A549 treated with GW870086 at 1 μM for 4 hours (cell line): Measurements from ENCODE around the gene COP1. TPM values are rescaled to one million over a fixed set of nuclear protein-coding genes. Genes with fewer than 3 reads are reported as not detected.

Source experiments
- total RNA-seq: library from RNA; stranded (reverse); fragments of 200-300 nt; extraction: Qiagen RNA extraction; gene quantifications from 5 replicates; pipeline ENCODE4 v1.2.3, GENCODE V29; 2022; ENCODE audit warnings: low read depth

The COP1 gene
- 21.1 to 31.1 TPM (median 27.1 TPM) in 5 replicates for total RNA-seq

DNA sequence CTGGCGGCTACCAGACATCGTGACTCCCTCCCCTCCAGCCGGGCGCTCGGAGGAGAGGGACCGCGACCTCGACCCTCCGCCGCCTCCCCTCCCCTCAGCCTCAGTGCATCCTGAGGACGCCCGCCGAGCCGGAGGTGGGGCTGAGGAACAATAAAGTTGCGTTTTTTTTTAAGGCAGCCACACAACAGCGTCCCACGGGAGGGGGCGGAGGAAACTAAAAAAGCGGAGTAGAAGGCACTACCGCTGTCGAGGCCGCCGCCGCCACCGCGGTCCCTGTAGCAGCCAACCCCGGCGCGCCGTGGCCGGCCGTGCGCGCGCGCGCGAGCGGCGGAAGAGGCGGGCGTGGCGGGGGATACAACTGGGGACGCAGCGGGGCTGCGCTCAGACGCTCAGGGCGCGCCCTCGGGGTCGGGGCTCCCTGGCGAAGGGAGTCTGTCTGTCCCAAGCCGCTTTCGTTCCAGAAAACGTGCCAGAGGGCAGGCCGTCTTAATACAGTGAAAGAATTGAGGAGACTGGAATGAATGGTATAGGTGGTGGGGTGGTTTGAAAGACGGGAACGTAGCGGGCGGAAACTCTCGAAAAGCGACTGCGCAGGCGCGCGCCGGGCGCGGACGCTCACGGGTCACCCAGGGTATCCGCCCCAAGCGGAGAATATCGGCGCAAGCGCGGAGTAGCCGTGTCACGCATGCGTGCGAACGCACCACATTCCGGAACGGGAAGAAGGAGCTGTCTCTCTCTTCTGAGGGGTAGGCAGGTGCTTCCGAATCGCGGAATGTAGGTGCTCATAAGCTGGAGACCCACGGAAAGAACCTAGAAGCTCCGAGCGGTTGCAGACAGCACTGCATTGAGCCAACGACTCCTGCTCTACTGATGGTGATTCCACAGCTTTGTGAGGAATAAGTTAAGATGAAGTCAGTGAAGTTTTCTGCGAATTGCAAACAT, at the start of gene COP1:
Gene COP1, minus strand, starts transcription at position 326 of the 942 bp plus-strand sequence. Its CDS starts 308 bp downstream, at position 18.

